K562 (cell line): ENCODE measurements around the gene HES5. TPM values are rescaled to one million over a fixed set of nuclear protein-coding genes. Genes with fewer than 3 reads are reported as not detected.

Experiments used
- BRCA1 ChIP-seq, 2 experiments: fragments of 450-650 bp in 1 of 2; sonication (generic) in 1 of 2; formaldehyde crosslinking in 1 of 2; IDR thresholded peaks; 2 replicates each; pipeline versions ENCODE4 v1.5.0 to v1.6.1; 2017 to 2020; ENCODE audit warnings: mild to moderate bottlenecking in 1 of 2, missing genetic modification reagents in 1 of 2
- FOSL1 ChIP-seq: fragments of 200-800 bp; sonication (Bioruptor generic); conservative IDR thresholded peaks from 2 replicates; pipeline ENCODE4 v1.6.1; 2016; ENCODE audit warnings: missing genetic modification characterization, missing compliant biosample characterization
- MTF1 ChIP-seq: fragments of 250-450 bp; sonication (Bioruptor Pico); IDR thresholded peaks from 2 replicates; pipeline ENCODE4 v1.9.0; 2021; ENCODE audit warnings: moderate library complexity, mild to moderate bottlenecking, inconsistent platforms, borderline replicate concordance
- NFIX ChIP-seq: fragments of 250-450 bp; sonication (Bioruptor Pico); IDR thresholded peaks from 2 replicates; pipeline ENCODE4 v1.4.0; 2020; ENCODE audit warnings: low read depth, mild to moderate bottlenecking, moderate library complexity
- PHF20 ChIP-seq: fragments of 450-650 bp; IDR thresholded peaks from 2 replicates; pipeline ENCODE4 v1.6.1; 2018; ENCODE audit not compliant: partially characterized antibody
- SAFB2 ChIP-seq: fragments of 200-400 bp; formaldehyde crosslinking; IDR thresholded peaks from 2 replicates; pipeline ENCODE4 v1.6.1; 2018; ENCODE audit warnings: borderline replicate concordance, low read length, low read depth, moderate library complexity; ENCODE audit not compliant: severe bottlenecking
- ZBTB8A ChIP-seq: fragments of 450-650 bp; IDR thresholded peaks from 2 replicates; pipeline ENCODE4 v1.6.1; 2018; ENCODE audit warnings: mild to moderate bottlenecking, moderate library complexity; ENCODE audit not compliant: partially characterized antibody
- ZEB2 ChIP-seq: fragments of 450-650 bp; IDR thresholded peaks from 2 replicates; pipeline ENCODE4 v1.6.1; 2016
- ZMIZ1 ChIP-seq, 2 experiments: fragments of 150-350 bp in 1 of 2; IDR thresholded peaks; 2 replicates each; pipeline ENCODE4 v1.6.1; 2012 to 2016; ENCODE audit warnings: low read depth in 2 of 2, low read length in 2 of 2, mild to moderate bottlenecking in 1 of 2, moderate library complexity in 1 of 2
- polyA plus RNA-seq, 8 experiments: library from polyadenylated mRNA; depleted of rRNA in 4 of 8; stranded (reverse) in 5 of 8; unstranded in 3 of 8; fragments of >200 nt; fragmentation: Nextera tagmentation in 2 of 8; fragmentation: Illumina TruSeq in 1 of 8; extraction: Ambion mirVana in 2 of 8; extraction: Trizol in 1 of 8; gene quantifications; 2 replicates each; pipeline versions ENCODE4 v1.2.1 to v1.2.3, GENCODE V29; 2011 to 2014; ENCODE audit warnings: inconsistent platforms in 1 of 8, missing spikeins in 1 of 8
- total RNA-seq, 7 experiments: library from RNA; depleted of rRNA in 6 of 7; stranded (reverse); fragments of >200 nt in 6 of 7; fragmentation: Illumina TruSeq in 2 of 7; extraction: Trizol in 2 of 7; gene quantifications; 2 replicates each; pipeline versions ENCODE4 v1.2.1 to v1.2.3, GENCODE V29; 2011 to 2021; ENCODE audit warnings: low replicate concordance in 1 of 7
- TF ChIP-seq, protein P1 (sequence below): sonication (generic); formaldehyde crosslinking; IDR thresholded peaks from 2 replicates; pipeline ENCODE4 v1.8.0; 2022; ENCODE audit warnings: mild to moderate bottlenecking, low read depth, missing genetic modification reagents
- TF ChIP-seq, protein P2 (sequence below): fragments of 450-650 bp; formaldehyde crosslinking; IDR thresholded peaks from 2 replicates; pipeline ENCODE4 v1.4.0; 2020; ENCODE audit warnings: mild to moderate bottlenecking, moderate library complexity

HES5 gene
- total and polyA plus RNA-seq, 9 of the 15 experiments (the other 6 are each of a cell fraction or from before 2014, with no cell fraction given): not detected

GRCh38 chr1:2541619-2542245 lies 11.7 kb upstream of the HES5 start (continued):
- TF ChIP-seq ZEB2: no peak
- TF ChIP-seq NFIX (CRISPR knock-in tag): no peak; the same call in 1 of the 2 replicates
- TF ChIP-seq, protein P1, sequence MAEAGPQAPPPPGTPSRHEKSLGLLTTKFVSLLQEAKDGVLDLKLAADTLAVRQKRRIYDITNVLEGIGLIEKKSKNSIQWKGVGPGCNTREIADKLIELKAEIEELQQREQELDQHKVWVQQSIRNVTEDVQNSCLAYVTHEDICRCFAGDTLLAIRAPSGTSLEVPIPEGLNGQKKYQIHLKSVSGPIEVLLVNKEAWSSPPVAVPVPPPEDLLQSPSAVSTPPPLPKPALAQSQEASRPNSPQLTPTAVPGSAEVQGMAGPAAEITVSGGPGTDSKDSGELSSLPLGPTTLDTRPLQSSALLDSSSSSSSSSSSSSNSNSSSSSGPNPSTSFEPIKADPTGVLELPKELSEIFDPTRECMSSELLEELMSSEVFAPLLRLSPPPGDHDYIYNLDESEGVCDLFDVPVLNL: no peak
- no peak for TF ChIP-seq ZMIZ1 (IDR thresholded peaks at IDR 0.05; ENCODE audit: low read depth in 2 of 2, low read length in 2 of 2)
- TF ChIP-seq, protein P2, sequence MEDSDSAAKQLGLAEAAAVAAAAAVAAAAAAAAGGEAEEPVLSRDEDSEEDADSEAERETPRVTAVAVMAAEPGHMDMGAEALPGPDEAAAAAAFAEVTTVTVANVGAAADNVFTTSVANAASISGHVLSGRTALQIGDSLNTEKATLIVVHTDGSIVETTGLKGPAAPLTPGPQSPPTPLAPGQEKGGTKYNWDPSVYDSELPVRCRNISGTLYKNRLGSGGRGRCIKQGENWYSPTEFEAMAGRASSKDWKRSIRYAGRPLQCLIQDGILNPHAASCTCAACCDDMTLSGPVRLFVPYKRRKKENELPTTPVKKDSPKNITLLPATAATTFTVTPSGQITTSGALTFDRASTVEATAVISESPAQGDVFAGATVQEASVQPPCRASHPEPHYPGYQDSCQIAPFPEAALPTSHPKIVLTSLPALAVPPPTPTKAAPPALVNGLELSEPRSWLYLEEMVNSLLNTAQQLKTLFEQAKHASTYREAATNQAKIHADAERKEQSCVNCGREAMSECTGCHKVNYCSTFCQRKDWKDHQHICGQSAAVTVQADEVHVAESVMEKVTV (CRISPR knock-in tag): no peak
- TF ChIP-seq FOSL1: no peak
- TF ChIP-seq MTF1 (CRISPR knock-in tag): no peak
- no peak for TF ChIP-seq ZBTB8A
- TF ChIP-seq PHF20: no peak
- TF ChIP-seq SAFB2: no peak
- TF ChIP-seq BRCA1 (IDR thresholded peaks at IDR 0.05): no peak
- no peak for TF ChIP-seq BRCA1 (CRISPR knock-in tag; IDR thresholded peaks at IDR 0.05)
